ENCODE data around the gene PLCG2.
"Not testable (repeated sequence)": the region's sequence is repeated elsewhere in the genome, so short reads cannot be mapped to it uniquely, and the experiment has no call there.

PLCG2 gene

GRCh38 chr16:81928271-81928918, 149.3 kb downstream of the PLCG2 start:
- DNase-seq (ENCODE audit: low read depth, low spot score) = no peak
- peak overlapping the region; percentile 61 for H3K27ac ChIP-seq

GRCh38 chr16:81928975-81929374, 149.9 kb downstream of the PLCG2 start:
- H3K27ac ChIP-seq = peak overlapping the region; percentile 61
- peak; percentile 63 for DNase-seq (ENCODE audit: low read depth, low spot score)

- H3K27ac ChIP-seq = peak overlapping the region; percentile 61
- DNase-seq (ENCODE audit: low read depth, low spot score) = no peak
These were observed 150.8 kb downstream of the PLCG2 start for GRCh38 chr16:81929841-81930240.

- H3K27ac ChIP-seq = no peak overlapping the region
- DNase-seq (ENCODE audit: low read depth, low spot score) = no peak
These were observed 152.8 kb downstream of the PLCG2 start for GRCh38 chr16:81931927-81932326.

GRCh38 chr16:81932668-81933067, 153.6 kb downstream of the PLCG2 start:
- no peak for DNase-seq (ENCODE audit: low read depth, low spot score)
- no peak overlapping the region for H3K27ac ChIP-seq

GRCh38 chr16:81933361-81933760, 154.3 kb downstream of the PLCG2 start:
- no peak overlapping the region for H3K27ac ChIP-seq
- DNase-seq (ENCODE audit: low read depth, low spot score) = no peak

- DNase-seq (ENCODE audit: low read depth, low spot score) = not testable (repeated sequence)
These were observed 155.6 kb downstream of the PLCG2 start for GRCh38 chr16:81934711-81935110.

GRCh38 chr16:81936209-81937000, 157.3 kb downstream of the PLCG2 start:
- no peak for DNase-seq (ENCODE audit: low read depth, low spot score)
- H3K27ac ChIP-seq = no peak overlapping the region

More at GRCh38 chr16:81934711-81935110, 155.6 kb downstream of the PLCG2 start:
- not testable (repeated sequence) for H3K27ac ChIP-seq

GRCh38 chr16:81937305-81938038, 158.4 kb downstream of the PLCG2 start:
- no peak overlapping the region for H3K27ac ChIP-seq
- DNase-seq (ENCODE audit: low read depth, low spot score) = no peak

GRCh38 chr16:81938326-81939163, 159.5 kb downstream of the PLCG2 start:
- no peak overlapping the region for H3K27ac ChIP-seq
- DNase-seq (ENCODE audit: low read depth, low spot score) = no peak

GRCh38 chr16:81939164-81940056, 160.3 kb downstream of the PLCG2 start:
- DNase-seq (ENCODE audit: low read depth, low spot score) = no peak
- no peak overlapping the region for H3K27ac ChIP-seq

GRCh38 chr16:81940781-81941560, 161.9 kb downstream of the PLCG2 start:
- DNase-seq (ENCODE audit: low read depth, low spot score) = peak; percentile 16
- peak overlapping the region; percentile 39 for H3K27ac ChIP-seq

- DNase-seq (ENCODE audit: low read depth, low spot score) = no peak
- no peak overlapping the region for H3K27ac ChIP-seq
These were observed 163.0 kb downstream of the PLCG2 start for GRCh38 chr16:81942007-81942601.

- no peak overlapping the region for H3K27ac ChIP-seq
- no peak for DNase-seq (ENCODE audit: low read depth, low spot score)
These were observed 166.6 kb downstream of the PLCG2 start for GRCh38 chr16:81945665-81946064.

GRCh38 chr16:81946206-81946605, 167.1 kb downstream of the PLCG2 start:
- H3K27ac ChIP-seq = no peak overlapping the region
- no peak for DNase-seq (ENCODE audit: low read depth, low spot score)

- DNase-seq (ENCODE audit: low read depth, low spot score) = no peak
- no peak overlapping the region for H3K27ac ChIP-seq
These were observed 172.5 kb downstream of the PLCG2 start for GRCh38 chr16:81951564-81951963.

GRCh38 chr16:81956213-81956948, 177.3 kb downstream of the PLCG2 start:
- peak; percentile 12 for DNase-seq (ENCODE audit: low read depth, low spot score)
- H3K27ac ChIP-seq = no peak overlapping the region

All from epithelial cell of prostate (primary cell).